PC-3 (cell line): Measurements from ENCODE around the gene ZKSCAN2.

Experiments
- EZH2 ChIP-seq: fragments of 300-600 bp; sonication (generic); IDR thresholded peaks from one replicate; pipeline ENCODE4 v1.6.1; 2017; ENCODE audit warnings: antibody characterized with exemption, mild to moderate bottlenecking, low read length; ENCODE audit not compliant: unreplicated experiment
- TF ChIP-seq, protein P1 (sequence below): fragments of 300-600 bp; sonication (generic); conservative IDR thresholded peaks from 2 replicates; pipeline ENCODE4 v1.5.1; 2017; ENCODE audit warnings: antibody characterized with exemption, low read depth, mild to moderate bottlenecking, low read length

DNA sequence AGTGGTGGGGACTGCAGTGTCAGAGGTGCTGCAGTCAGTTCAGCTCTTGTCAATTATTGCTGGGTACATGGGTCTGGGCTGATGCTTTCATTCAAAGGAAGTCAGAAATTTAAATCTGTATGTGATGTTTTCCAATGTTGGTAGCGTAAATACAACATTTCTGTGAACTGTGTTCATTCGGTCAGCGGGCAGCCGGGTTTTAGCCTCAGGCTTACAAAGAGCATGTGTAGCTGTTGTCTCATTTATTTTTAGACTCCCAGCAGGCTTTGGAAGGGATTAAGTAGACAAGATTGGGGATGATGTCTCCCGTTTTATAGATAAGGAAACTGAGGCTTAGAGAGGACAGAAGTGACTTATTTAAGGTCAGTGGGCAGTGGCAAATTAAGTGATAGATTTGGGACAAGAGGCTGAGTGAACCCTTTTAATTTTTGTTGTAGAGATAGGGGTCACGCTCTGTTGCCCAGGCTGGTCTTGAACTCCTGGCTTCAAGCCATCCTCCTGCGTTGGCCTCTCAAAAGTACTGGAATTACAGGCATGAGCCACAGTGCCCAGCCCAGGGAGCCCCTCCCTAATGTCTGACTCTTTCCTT, 32.8 kb downstream of the ZKSCAN2 start:
- TF ChIP-seq, protein P1, sequence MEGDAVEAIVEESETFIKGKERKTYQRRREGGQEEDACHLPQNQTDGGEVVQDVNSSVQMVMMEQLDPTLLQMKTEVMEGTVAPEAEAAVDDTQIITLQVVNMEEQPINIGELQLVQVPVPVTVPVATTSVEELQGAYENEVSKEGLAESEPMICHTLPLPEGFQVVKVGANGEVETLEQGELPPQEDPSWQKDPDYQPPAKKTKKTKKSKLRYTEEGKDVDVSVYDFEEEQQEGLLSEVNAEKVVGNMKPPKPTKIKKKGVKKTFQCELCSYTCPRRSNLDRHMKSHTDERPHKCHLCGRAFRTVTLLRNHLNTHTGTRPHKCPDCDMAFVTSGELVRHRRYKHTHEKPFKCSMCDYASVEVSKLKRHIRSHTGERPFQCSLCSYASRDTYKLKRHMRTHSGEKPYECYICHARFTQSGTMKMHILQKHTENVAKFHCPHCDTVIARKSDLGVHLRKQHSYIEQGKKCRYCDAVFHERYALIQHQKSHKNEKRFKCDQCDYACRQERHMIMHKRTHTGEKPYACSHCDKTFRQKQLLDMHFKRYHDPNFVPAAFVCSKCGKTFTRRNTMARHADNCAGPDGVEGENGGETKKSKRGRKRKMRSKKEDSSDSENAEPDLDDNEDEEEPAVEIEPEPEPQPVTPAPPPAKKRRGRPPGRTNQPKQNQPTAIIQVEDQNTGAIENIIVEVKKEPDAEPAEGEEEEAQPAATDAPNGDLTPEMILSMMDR, result no peak
- TF ChIP-seq EZH2, result no peak
